ENCODE data around the gene CLEC7A.

The CLEC7A gene

DNA sequence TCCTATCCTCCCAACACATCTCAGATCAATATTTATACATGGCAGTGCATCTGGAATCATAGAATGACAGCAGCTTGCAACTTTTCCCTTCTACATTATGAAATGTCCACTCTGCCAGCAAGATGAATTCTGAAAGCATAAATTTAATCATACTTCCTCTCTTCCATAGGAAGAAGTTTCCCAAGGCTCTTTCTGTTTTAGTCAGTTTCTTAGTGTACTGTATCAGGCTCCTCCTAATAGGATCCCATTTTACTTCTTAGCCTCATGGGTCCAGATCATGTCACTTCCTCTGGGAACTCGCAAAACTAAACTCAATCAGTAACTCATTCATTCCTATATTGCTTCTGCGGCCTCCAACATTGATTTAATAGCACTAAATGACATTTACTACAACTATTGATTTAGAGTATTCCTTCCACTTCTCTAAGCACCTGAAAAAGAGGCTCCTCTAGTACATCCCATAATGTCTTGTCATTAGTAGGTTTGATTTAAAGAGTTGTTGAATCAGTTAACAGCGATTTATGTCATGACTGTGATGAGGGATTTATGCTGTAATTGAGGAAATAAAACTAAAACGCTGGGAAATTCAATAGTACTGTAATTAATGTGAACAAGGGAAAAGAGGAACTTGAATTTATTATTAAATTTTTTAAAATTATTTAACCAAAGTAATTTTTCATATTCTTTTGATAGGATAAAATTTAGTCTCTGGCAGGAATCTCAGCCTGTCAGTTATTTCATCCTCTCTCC, 35.2 kb downstream of the CLEC7A start:
- no peak for DNase-seq (ENCODE audit: low read depth)

DNA sequence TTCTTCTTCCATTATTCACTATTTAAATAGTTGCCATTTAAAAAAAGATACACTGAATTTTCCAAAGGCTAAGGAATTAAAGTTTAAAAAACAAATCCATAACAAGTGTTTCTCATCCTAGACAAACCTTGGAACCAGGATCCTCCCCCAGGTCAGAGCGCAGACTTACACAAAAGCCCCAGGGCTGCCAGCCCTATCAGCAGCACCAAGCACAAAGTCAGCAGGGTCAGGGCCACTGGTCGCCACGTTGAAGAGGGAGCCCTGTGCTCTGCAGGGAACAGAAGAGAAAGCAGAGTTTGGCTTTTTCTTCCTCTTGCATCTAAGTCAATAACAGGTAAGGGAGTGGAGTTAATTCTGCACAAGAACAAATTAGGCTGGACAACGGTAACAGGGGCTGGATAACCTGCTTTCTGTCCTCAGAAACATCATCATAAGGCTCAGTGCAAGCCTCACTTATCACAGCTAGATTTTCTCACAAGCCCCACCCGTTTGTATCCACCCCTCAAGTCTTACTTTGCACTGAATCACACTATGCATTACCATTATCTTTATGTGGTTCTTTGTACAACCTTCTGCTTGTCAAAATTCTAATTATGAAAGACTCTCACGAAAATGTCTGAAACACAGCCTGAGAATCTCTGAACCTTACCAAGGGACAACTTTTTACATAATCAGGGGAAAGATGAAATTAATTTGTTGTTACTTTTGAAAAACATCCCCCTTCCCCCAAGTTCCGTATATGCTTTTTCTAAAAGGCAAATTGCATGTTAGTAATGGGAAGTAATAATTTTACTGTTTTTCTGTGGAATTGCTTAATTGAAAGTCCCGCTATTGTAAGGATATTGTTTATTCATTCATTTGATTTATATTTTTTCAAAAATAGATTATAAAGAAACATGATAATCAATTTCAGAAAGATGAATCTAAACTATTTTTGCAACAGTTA, 40.8 kb downstream of the CLEC7A start:
- no peak for DNase-seq (ENCODE audit: low read depth)

DNA sequence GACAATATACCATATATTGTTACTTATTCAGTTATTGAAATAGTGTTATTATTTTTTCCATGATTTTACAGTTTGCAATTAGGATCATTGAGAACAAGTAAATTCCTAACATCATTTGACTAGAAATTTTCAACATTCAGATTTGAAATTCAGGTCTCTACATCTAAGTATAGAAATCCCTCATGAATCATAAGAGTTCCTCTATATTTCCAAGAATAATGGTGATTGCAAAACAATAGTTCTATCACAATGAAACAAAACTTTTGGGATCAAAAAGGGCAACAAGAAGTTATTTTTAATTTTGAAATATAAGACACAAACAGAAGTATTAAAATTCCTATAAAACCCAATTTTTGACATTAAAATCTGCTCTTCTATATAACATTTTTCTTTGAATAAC, 42.0 kb downstream of the CLEC7A start:
- no peak for DNase-seq (ENCODE audit: low read depth)

DNA sequence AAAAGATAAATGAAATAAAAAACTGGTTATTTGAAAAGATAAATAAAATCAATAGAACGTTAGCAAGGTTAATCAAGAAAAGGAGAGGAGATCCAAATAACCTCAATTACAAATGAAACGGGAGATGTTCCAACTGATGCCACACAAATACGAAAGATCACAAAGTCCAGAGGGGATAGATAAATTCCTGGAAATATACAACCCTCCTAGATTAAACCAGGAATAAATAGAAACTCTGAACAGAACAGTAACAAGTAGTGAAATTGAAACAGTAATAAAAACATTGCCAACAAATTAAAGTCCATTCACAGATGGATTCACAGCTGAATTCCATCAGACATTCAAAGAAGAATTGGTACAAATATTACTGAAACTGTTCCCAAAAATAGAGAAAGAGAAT, 43.6 kb downstream of the CLEC7A start:
- no peak for DNase-seq (ENCODE audit: low read depth)

DNA sequence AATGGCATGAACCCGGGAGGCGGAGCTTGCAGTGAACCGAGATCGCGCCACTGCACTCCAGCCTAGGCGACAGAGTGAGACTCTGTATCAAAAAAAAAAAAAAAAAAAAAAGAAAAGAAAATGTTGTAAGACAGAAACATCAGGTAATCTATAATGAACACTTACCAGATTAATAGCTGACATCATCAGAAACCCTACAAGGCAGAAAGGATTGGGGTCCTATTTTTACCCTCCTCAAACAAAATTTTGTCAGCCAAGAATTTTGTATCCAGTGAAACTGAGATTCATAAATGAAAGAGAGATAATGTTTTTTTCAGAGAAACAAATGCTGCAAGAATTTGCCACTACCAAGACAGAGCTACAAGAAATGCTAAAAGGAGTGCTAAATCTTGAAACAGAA, 45.3 kb downstream of the CLEC7A start:
- no peak for DNase-seq (ENCODE audit: low read depth)

DNA sequence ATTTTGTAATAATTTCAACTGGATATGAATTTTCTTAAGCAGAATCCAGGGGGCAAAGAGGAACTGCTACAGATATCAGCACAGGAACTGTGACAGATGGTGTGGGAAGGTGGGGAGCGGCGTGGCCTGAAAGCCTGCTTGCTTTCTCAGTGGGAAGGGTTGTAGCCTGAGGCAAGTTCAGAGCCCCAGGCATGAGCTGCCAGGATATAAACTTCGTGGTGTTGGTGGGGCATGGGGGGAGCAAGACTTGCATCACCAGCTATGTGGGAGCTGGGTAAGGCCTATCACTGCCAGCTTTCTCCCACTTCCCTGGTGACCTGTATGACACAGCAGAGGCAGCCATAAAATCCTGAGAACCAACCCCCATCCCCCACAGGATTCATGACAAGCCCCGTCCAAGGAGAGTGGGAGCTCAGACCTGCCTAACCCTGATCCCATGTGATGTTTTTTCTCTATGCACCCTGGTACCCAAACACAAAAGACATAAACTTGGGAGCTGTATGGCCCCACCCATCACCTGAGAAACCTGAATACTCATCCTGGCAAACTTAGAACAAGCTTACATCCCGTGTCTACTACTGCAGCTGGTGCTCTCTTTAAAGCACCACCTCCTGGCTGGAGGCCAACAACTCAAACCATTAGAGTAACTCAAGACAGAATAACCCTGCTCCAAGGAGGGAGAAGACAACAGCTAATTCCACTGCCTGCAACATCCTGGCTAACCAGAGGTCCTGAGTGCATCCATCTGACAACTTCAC, 47.7 kb downstream of the CLEC7A start:
- DNase-seq (ENCODE audit: low read depth) = no peak

DNA sequence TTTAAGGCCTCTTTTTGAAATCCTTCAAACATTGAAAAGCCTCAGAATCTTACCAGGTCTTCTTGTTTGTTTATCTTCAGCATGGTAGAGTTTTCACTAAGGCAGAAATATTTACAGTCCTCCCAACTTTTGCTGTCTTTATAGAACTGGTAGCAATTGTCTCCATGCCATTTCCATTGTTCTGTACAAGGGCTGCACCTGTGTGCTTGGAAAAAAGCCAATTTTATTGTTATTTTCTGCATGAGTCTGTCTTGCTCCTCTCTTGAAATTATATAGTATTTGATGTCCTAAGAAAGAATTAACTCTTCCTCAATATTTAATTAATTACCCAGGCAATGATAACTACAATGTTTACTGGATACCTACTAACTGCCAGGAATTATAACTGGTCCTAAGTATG, 54.5 kb downstream of the CLEC7A start:
- no peak for DNase-seq (ENCODE audit: low read depth)

DNA sequence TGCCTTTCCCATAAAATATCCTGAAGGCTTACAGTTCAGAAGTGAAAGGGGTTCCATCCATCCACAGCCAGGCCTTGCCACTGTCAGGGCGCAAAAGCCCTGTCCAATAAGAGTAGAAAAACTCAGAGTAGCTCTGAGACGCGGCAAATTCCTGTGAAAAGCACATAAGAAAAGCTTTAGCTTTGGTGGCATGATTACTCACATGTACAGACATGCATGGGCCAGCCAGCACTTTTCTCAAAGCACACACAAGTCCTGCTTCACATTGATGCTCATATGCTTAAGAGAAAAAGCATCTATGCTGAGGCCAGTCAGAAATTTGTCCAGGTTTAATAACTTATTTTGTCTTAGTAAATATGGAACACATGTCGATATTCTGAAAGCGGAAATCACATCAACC, 56.7 kb downstream of the CLEC7A start:
- no peak for DNase-seq (ENCODE audit: low read depth)

DNA sequence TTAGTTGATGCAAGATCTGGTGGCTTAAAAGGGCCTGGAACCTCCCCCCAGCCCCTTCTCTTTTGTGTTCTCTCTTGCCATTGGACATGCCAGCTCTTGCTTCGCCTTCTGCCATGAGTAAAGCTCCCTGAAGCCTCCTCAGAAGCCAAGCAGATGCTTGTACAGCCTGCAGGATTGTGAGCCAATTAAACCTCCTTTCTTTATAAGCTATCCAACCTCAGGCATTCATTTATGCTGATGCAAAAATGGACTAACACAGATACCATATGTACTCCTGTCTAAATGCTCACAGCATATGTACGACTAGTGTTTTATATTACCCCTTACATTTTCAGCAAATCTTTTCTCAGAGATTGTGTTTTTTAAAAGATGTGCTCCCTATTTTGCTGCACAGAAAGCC, 57.9 kb downstream of the CLEC7A start:
- no peak for DNase-seq (ENCODE audit: low read depth)

DNA sequence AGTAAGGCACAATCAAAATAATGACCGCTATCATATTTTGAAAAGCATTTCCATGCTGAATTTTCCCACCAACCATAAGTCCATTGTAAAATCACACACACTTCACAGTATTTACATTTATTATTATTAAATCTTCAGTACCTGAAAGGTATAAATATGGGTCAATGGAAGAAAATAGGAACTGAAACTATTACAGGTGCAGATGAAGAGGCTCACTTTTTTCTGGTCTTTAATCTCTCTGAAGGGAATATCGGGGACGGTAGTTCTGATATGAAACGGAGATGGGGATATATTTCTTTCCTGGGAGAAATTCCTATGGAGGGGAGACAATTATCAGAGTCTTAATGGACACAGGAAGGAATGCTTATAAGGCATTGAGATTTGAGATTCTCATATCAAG, 59.6 kb downstream of the CLEC7A start:
- DNase-seq (ENCODE audit: low read depth) = no peak

DNA sequence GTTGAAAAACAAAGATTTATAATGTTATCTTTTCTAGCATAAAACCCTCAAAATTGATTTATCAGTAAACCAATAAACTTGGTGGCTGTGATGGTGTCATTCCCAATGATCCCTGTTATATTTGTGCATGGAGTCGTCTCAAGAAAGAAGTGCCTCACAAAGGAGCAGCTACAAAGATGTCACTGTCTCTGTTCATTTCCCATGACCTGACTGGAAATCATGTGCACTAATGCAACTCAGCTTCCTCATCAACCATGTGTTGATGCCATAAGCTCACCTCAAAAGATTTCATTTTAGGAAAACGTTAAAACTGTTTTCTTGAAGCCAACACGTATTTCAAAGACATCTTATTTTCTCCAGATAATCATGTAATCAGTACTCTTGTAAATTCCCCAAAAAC, 60.0 kb downstream of the CLEC7A start:
- no peak for DNase-seq (ENCODE audit: low read depth)

DNA sequence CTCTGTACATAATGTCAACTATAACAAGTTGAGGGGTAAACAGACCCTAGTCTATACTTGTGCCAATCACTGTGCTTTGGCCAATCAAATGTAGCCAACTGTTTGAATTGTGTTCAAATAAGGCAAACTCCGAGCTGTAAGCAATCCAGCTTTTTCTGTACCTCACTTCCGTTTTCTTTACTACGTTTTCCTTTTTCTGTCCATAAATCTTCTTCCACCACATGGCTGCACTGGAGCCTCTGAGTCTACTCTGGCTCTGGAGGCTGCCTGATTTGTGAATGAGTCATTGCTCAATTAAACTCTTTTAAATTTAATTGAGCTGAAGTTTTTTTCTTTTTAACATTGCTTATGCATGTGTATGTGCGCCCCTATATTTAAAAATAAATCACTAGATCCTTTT, 60.9 kb downstream of the CLEC7A start:
- DNase-seq (ENCODE audit: low read depth) = no peak

DNA sequence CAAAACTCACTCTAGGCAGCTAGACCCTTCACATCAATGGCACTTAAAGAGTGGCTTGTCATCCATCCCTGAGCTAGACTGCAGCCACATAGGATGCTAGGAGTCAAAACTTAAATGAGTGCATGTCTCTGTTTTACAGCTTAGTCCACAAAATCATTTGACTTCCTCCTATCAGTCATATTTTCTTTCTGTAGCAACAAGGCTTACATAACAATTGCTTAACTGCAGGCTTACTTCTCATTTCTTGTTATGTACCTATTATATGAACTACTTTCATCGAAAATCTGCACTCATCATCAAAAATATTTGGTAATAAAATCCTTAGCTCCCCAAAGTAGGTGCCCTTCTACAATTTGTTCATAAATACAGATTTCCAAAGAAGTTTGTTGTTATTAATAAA, 61.4 kb downstream of the CLEC7A start:
- DNase-seq (ENCODE audit: low read depth) = no peak

DNA sequence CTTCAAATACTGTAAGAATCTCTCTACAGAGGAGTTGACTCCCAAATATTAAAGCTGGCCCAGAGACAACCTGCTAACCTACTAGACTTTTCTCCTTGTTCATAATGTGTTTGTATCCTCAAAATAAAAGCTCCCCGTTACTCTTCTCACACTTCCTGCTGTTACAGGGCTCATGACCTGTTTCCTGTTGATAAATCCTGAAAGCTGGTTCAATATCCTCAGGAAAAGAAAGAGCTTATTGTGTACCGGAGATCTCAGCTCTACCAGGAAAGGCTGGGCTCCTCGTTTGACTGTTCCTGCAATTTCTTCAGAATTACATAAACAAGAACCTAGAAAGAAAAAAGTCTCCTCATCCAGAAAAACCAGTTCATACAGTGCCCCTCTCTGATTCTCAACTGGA, 62.1 kb downstream of the CLEC7A start:
- no peak for DNase-seq (ENCODE audit: low read depth)

DNA sequence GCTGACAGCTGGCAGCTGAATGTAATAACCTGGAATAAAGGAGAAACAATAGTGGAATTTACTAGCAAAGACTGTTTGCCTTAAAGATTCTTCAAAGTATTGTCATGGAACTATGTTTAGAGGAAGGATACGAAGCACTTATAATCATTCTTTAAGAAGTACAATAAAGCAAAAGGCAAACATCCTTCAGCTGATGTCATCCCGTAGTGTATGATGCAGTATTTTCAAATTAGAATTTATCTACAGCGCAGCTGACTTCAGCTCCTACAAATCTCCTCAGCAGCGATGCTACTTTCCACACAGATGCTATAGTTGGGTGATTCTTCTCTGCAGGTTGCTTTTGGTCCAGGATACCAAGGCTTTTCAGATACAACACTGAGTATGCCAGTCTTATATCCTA, 62.7 kb downstream of the CLEC7A start:
- no peak for DNase-seq (ENCODE audit: low read depth)

All from stimulated activated CD8-positive, alpha-beta memory T cell treated with anti-CD3 and anti-CD28 coated beads, Interleukin-15, amount 100 ng/mL, for 1 hour (primary cell).